GM23338 (cell line): Measurements from ENCODE around the gene SMIM7. TPM values are rescaled to one million over a fixed set of nuclear protein-coding genes. Genes with fewer than 3 reads are reported as not detected.

Source experiments
- ATAC-seq: fragments of 200-7000 bp; cut with Tn5 transposase; 3 replicates; pipeline ENCODE4 v1.9.1; 2020
- DNase-seq: peaks from one replicate; pipeline ENCODE4 v3.0.0-alpha.2; 2015; ENCODE audit warnings: low spot score
- H2AFZ ChIP-seq: fragments of 200-600 bp; sonication (generic); 2 replicates; pipeline ENCODE4 v1.8.0; 2016; ENCODE audit warnings: antibody characterized with exemption, mild to moderate bottlenecking, moderate library complexity
- H3F3A ChIP-seq: fragments of 200-600 bp; sonication (generic); replicated peaks from 2 replicates; pipeline ENCODE4 v1.8.0; 2017; ENCODE audit warnings: antibody characterized with exemption, mixed run types, low read depth
- H3K27ac ChIP-seq: fragments of 200-600 bp; sonication (generic); 2 replicates; pipeline ENCODE4 v1.6.1; 2016; ENCODE audit warnings: low read depth
- H3K27me3 ChIP-seq: fragments of 200-600 bp; sonication (generic); 2 replicates; pipeline ENCODE4 v1.8.0; 2016; ENCODE audit warnings: mild to moderate bottlenecking, mixed run types, moderate library complexity; ENCODE audit not compliant: insufficient read depth
- H3K36me3 ChIP-seq: fragments of 200-600 bp; sonication (generic); 2 replicates; pipeline ENCODE4 v1.8.0; 2016; ENCODE audit warnings: mild to moderate bottlenecking; ENCODE audit not compliant: insufficient read depth
- H3K4me1 ChIP-seq: fragments of 200-600 bp; sonication (generic); 2 replicates; pipeline ENCODE4 v1.8.0; 2016; ENCODE audit warnings: mild to moderate bottlenecking, moderate library complexity; ENCODE audit not compliant: insufficient read depth
- H3K4me2 ChIP-seq: fragments of 200-600 bp; sonication (generic); 2 replicates; pipeline ENCODE4 v1.7.1; 2017; ENCODE audit warnings: mixed run types
- H3K4me3 ChIP-seq: fragments of 200-600 bp; sonication (generic); 2 replicates; pipeline ENCODE4 v1.6.1; 2016; ENCODE audit warnings: mixed run types
- H3K79me2 ChIP-seq: fragments of 200-600 bp; sonication (generic); replicated peaks from 2 replicates; pipeline ENCODE4 v1.8.0; 2017; ENCODE audit warnings: mild to moderate bottlenecking; ENCODE audit not compliant: insufficient read depth
- H3K9me2 ChIP-seq: fragments of 200-600 bp; sonication (generic); 2 replicates; pipeline ENCODE4 v1.8.0; 2017; ENCODE audit not compliant: insufficient read depth
- H4K20me1 ChIP-seq: fragments of 200-600 bp; sonication (generic); replicated peaks from 2 replicates; pipeline ENCODE4 v1.8.0; 2017; ENCODE audit warnings: mild to moderate bottlenecking; ENCODE audit not compliant: insufficient read depth
- H3K27ac Mint-ChIP-seq: 2 replicates; pipeline ENCODE4 v1.8.0; 2020; ENCODE audit warnings: inconsistent platforms, mild to moderate bottlenecking, moderate library complexity, mixed read lengths
- H3K27me3 Mint-ChIP-seq: 3 replicates; pipeline ENCODE4 v1.8.0; 2022; ENCODE audit warnings: low read depth, mild to moderate bottlenecking, moderate library complexity, mixed read lengths, inconsistent platforms; ENCODE audit not compliant: insufficient read depth, poor library complexity
- H3K36me3 Mint-ChIP-seq: 3 replicates; pipeline ENCODE4 v1.8.0; 2021; ENCODE audit warnings: low read depth, mild to moderate bottlenecking, inconsistent platforms, moderate library complexity, mixed read lengths
- H3K4me1 Mint-ChIP-seq: 3 replicates; pipeline ENCODE4 v1.8.0; 2020; ENCODE audit warnings: mild to moderate bottlenecking, inconsistent platforms, mixed read lengths
- H3K4me3 Mint-ChIP-seq: 3 replicates; pipeline ENCODE4 v1.8.0; 2021; ENCODE audit warnings: moderate library complexity, mild to moderate bottlenecking, inconsistent platforms, mixed read lengths
- H3K9me3 Mint-ChIP-seq: 3 replicates; pipeline ENCODE4 v1.8.0; 2020; ENCODE audit warnings: moderate library complexity, mild to moderate bottlenecking, inconsistent platforms, mixed read lengths
- CREB1 ChIP-seq: fragments of 250-450 bp; sonication (Bioruptor Pico); IDR thresholded peaks from 2 replicates; pipeline ENCODE4 v1.5.0; 2020; ENCODE audit warnings: low read depth, mild to moderate bottlenecking, moderate library complexity
- EZH2 ChIP-seq: fragments of 200-600 bp; sonication (generic); IDR thresholded peaks from one replicate; pipeline ENCODE4 v1.8.0; 2017; ENCODE audit warnings: antibody characterized with exemption, mild to moderate bottlenecking, low read depth; ENCODE audit not compliant: unreplicated experiment
- polyA plus RNA-seq: library from polyadenylated mRNA; unstranded; fragments of >200 nt; fragmentation: Nextera tagmentation; extraction: Ambion mirVana; gene quantifications from 2 replicates; pipeline ENCODE4 v1.2.1, GENCODE V29; 2016
- total RNA-seq: library from RNA; depleted of rRNA; stranded (reverse); fragments of >200 nt; shearing (Covaris generic); gene quantifications from 2 replicates; pipeline ENCODE4 v1.2.3, GENCODE V29; 2014
- TF ChIP-seq, protein P1 (sequence below): fragments of 250-450 bp; sonication (Bioruptor Pico); IDR thresholded peaks from 2 replicates; pipeline ENCODE4 v1.5.0; 2020; ENCODE audit warnings: mild to moderate bottlenecking, moderate library complexity
- TF ChIP-seq, protein P2 (sequence below): IDR thresholded peaks from 2 replicates; pipeline ENCODE4 v1.6.1; 2016; ENCODE audit warnings: antibody characterized with exemption
- TF ChIP-seq, protein P3 (sequence below), 2 experiments: fragments of 200-600 bp in 1 of 2; sonication (generic) in 1 of 2; conservative IDR thresholded peaks; 2 replicates each; pipeline versions ENCODE4 v1.5.1 to v1.6.1; 2016 to 2017; ENCODE audit warnings: antibody characterized with exemption in 2 of 2, low read depth in 2 of 2, mild to moderate bottlenecking in 2 of 2, moderate library complexity in 1 of 2

The SMIM7 gene
- total and polyA plus RNA-seq, 2 experiments from 2014 or later: 81.7 to 84.5 TPM

DNA sequence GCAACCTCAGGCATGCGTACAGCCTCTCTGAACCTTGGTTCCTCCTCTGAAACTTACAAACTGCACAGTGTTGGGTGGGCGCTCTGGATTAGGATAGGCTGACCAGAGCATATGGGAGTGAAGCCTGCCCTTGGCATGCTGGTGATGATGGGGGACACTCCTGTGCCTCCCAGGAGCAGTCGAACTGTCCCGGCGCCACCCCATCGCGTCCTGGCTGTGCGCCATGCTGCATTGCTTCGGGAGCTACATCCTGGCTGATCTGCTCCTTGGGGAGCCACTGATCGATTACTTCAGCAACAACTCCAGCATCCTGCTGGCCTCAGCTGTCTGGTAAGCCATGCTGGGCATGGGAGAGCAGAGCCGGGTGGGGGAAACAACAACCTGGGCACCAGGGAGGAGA lies 19.9 kb upstream of the SMIM7 start (continued):
- TF ChIP-seq, protein P1, sequence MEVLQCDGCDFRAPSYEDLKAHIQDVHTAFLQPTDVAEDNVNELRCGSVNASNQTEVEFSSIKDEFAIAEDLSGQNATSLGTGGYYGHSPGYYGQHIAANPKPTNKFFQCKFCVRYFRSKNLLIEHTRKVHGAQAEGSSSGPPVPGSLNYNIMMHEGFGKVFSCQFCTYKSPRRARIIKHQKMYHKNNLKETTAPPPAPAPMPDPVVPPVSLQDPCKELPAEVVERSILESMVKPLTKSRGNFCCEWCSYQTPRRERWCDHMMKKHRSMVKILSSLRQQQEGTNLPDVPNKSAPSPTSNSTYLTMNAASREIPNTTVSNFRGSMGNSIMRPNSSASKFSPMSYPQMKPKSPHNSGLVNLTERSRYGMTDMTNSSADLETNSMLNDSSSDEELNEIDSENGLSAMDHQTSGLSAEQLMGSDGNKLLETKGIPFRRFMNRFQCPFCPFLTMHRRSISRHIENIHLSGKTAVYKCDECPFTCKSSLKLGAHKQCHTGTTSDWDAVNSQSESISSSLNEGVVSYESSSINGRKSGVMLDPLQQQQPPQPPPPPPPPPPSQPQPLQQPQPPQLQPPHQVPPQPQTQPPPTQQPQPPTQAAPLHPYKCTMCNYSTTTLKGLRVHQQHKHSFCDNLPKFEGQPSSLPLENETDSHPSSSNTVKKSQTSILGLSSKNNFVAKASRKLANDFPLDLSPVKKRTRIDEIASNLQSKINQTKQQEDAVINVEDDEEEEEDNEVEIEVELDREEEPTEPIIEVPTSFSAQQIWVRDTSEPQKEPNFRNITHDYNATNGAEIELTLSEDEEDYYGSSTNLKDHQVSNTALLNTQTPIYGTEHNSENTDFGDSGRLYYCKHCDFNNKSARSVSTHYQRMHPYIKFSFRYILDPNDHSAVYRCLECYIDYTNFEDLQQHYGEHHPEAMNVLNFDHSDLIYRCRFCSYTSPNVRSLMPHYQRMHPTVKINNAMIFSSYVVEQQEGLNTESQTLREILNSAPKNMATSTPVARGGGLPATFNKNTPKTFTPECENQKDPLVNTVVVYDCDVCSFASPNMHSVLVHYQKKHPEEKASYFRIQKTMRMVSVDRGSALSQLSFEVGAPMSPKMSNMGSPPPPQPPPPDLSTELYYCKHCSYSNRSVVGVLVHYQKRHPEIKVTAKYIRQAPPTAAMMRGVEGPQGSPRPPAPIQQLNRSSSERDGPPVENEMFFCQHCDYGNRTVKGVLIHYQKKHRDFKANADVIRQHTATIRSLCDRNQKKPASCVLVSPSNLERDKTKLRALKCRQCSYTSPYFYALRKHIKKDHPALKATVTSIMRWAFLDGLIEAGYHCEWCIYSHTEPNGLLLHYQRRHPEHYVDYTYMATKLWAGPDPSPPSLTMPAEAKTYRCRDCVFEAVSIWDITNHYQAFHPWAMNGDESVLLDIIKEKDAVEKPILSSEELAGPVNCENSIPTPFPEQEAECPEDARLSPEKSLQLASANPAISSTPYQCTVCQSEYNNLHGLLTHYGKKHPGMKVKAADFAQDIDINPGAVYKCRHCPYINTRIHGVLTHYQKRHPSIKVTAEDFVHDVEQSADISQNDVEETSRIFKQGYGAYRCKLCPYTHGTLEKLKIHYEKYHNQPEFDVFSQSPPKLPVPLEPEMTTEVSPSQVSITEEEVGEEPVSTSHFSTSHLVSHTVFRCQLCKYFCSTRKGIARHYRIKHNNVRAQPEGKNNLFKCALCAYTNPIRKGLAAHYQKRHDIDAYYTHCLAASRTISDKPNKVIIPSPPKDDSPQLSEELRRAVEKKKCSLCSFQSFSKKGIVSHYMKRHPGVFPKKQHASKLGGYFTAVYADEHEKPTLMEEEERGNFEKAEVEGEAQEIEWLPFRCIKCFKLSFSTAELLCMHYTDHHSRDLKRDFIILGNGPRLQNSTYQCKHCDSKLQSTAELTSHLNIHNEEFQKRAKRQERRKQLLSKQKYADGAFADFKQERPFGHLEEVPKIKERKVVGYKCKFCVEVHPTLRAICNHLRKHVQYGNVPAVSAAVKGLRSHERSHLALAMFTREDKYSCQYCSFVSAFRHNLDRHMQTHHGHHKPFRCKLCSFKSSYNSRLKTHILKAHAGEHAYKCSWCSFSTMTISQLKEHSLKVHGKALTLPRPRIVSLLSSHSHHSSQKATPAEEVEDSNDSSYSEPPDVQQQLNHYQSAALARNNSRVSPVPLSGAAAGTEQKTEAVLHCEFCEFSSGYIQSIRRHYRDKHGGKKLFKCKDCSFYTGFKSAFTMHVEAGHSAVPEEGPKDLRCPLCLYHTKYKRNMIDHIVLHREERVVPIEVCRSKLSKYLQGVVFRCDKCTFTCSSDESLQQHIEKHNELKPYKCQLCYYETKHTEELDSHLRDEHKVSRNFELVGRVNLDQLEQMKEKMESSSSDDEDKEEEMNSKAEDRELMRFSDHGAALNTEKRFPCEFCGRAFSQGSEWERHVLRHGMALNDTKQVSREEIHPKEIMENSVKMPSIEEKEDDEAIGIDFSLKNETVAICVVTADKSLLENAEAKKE: no peak

DNA sequence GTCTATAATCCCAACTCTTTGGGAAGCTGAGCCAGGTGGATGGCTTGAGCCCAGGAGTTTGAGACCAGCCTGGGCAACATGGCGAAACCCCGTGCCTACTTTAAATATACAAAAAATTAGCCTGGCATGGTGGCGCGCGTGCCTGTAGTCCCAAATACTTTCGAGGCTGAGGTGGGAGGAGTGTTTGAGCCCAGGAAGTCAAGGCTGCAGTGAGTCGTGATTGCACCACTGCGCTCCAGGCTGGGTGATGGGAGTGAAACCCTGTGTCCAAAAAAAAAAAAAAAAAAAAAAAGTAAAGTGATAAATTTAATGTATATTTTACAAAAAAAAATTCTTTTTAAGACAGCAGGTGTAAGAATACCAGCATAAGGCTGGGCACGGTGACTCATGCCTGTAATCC lies 18.6 kb upstream of the SMIM7 start:
- Mint-ChIP-seq H3K4me1 (no peaks in the 10 kb centered on the region), H3K27ac (no peak overlapping the region), H3K9me3 (no peaks in the 10 kb centered on the region; the same call in 2 of the 3 replicates), H3K27me3 (no peaks in the 10 kb centered on the region), H3K36me3 (peaks cover 22% of the 10 kb centered on the region), H3K4me3 (no peak overlapping the region)
- DNase-seq (no peak), ATAC-seq (no peak)
- H3K36me3 ChIP-seq: peaks cover 7% of the 10 kb centered on the region
- TF ChIP-seq, protein P1: no peak
- TF ChIP-seq CREB1 (no peak), EZH2 (no peak)
- TF ChIP-seq, protein P2, sequence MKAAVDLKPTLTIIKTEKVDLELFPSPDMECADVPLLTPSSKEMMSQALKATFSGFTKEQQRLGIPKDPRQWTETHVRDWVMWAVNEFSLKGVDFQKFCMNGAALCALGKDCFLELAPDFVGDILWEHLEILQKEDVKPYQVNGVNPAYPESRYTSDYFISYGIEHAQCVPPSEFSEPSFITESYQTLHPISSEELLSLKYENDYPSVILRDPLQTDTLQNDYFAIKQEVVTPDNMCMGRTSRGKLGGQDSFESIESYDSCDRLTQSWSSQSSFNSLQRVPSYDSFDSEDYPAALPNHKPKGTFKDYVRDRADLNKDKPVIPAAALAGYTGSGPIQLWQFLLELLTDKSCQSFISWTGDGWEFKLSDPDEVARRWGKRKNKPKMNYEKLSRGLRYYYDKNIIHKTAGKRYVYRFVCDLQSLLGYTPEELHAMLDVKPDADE: no peak
- TF ChIP-seq, protein P3, sequence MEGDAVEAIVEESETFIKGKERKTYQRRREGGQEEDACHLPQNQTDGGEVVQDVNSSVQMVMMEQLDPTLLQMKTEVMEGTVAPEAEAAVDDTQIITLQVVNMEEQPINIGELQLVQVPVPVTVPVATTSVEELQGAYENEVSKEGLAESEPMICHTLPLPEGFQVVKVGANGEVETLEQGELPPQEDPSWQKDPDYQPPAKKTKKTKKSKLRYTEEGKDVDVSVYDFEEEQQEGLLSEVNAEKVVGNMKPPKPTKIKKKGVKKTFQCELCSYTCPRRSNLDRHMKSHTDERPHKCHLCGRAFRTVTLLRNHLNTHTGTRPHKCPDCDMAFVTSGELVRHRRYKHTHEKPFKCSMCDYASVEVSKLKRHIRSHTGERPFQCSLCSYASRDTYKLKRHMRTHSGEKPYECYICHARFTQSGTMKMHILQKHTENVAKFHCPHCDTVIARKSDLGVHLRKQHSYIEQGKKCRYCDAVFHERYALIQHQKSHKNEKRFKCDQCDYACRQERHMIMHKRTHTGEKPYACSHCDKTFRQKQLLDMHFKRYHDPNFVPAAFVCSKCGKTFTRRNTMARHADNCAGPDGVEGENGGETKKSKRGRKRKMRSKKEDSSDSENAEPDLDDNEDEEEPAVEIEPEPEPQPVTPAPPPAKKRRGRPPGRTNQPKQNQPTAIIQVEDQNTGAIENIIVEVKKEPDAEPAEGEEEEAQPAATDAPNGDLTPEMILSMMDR (conservative IDR thresholded peaks at IDR 0.05; ENCODE audit: low read depth in 2 of 2): no peak
- no peak overlapping the region for H2AFZ ChIP-seq
- H3K4me2 ChIP-seq: no peak overlapping the region
- H3K27me3 ChIP-seq: no peaks in the 10 kb centered on the region
- H3K79me2 ChIP-seq: no peaks in the 10 kb centered on the region
- peaks cover 2% of the 10 kb centered on the region; the same call in 1 of the 2 replicates for H4K20me1 ChIP-seq
- no peaks in the 10 kb centered on the region for H3K4me1 ChIP-seq
- H3K9me2 ChIP-seq: no peaks in the 10 kb centered on the region
- no peak overlapping the region for H3K4me3 ChIP-seq
- H3F3A ChIP-seq: no peaks in the 10 kb centered on the region
- no peak overlapping the region for H3K27ac ChIP-seq
